HG03175 (cell line): ENCODE data around the gene PARVB.

ENCODE experiments used
- ATAC-seq: cut with Tn5 transposase; IDR thresholded peaks from one replicate; pipeline ENCODE4 v1.9.1; 2021; ENCODE audit warnings: mild to moderate bottlenecking, moderate library complexity; ENCODE audit not compliant: unreplicated experiment

The PARVB gene

GRCh38 chr22:44192816-44193534 lies 168.9 kb downstream of the PARVB start:
- ATAC-seq, result no peak

- no peak for ATAC-seq
Observed at GRCh38 chr22:44193535-44193891, 169.4 kb downstream of the PARVB start.

DNA sequence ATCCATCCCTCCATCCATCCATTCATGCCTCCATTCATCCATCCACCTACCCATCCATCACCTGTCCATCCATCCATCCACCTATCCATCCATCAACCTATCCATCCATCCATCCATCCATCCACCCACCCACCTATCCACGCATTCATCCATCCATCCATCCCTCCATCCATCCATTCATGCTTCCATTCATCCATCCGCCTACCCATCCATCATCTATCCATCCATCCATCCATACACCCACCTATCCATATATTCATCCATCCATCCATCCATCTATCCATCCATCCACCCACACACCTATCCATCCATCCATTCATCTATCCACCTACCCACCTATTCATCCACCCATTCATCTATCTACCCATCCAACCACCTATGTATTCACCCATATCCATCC lies 170.5 kb downstream of the PARVB start:
- ATAC-seq, result no peak

GRCh38 chr22:44195189-44195871 lies 171.2 kb downstream of the PARVB start:
- ATAC-seq, result no peak

DNA sequence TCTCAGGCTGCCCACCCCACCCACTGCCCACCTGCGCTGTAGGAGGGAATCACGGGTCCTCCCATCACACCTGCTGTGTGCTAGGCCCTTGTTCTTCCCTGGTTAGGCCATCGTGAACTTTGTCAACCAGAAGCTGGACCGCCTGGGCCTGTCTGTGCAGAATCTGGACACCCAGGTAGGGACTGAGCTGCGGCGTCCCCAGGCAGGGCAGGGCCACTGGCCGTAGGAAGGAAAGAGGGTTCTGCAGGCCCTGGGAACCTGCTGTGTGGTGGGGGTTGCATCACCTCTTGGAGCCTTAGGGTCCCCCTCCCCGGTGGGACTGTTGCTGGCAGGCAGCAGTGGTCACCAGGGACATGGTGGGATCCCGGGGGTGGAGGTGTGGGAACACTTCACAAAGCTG lies 172.1 kb downstream of the PARVB start:
- no peak for ATAC-seq

DNA sequence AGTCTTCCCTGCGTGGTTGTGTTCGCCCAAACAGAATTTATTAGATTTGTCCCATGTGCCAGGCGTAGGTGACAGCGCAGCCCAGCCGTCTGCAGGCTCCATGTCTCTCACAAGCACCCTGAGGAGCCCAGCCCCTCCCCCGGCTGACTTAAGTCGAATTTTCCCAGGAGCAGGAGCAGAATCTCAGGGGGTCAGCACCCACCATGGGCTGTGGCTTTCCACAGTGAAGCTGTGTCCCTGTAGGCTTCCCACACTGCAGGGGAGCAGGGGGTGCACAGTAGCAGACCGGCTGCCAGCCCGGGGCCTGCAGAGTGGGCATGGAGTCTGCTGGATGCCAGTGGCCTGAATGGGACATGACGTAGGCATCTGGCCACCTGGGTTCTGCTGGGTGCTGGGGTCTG lies 172.6 kb downstream of the PARVB start:
- ATAC-seq, result no peak

- ATAC-seq, result no peak
Observed at GRCh38 chr22:44197271-44197670, 173.2 kb downstream of the PARVB start.

GRCh38 chr22:44199164-44199563 lies 175.1 kb downstream of the PARVB start:
- no peak for ATAC-seq

- no peak for ATAC-seq
Observed at GRCh38 chr22:44199866-44200265, 175.8 kb downstream of the PARVB start.

DNA sequence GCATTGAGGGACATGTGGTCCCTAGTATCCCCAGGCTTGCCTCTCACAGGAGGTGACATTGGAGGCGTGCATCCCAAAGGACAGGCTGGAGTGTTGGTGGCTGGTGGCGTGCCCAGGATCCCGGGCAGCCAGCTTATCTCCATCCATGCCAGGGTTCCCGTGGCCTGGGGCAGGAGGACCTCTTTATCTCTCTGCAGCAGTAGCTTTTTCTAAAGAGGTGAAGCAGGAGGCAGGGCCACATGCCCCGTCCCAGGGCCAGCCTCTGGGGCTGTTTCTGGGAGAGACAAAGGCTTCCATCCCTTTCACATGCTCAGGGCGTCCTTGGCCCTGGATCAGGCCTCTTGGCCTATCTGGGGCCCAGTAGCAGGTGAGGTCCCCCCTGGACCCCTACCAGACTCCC lies 176.3 kb downstream of the PARVB start:
- ATAC-seq, result no peak

GRCh38 chr22:44200855-44201550 lies 176.9 kb downstream of the PARVB start:
- no peak for ATAC-seq

DNA sequence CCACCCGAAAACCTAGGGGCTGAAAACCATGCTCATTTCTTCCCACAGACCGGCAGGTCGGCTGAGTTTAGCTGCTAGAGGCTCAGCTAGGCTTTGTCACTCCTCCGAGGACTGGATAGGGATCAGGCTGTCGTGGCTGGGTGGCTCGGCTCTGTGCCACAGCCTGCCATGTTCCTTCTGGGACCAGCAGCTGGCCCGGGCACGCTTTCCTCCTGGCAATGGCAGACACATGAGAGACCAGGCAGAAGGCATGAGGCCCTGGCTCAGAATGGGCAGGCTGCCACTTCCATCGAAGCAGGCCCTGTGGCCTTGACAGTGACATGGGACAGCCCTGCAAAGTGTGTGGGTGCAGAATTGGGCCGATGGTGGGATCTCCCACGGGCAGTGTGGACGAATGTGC lies 177.6 kb downstream of the PARVB start:
- ATAC-seq, result no peak

DNA sequence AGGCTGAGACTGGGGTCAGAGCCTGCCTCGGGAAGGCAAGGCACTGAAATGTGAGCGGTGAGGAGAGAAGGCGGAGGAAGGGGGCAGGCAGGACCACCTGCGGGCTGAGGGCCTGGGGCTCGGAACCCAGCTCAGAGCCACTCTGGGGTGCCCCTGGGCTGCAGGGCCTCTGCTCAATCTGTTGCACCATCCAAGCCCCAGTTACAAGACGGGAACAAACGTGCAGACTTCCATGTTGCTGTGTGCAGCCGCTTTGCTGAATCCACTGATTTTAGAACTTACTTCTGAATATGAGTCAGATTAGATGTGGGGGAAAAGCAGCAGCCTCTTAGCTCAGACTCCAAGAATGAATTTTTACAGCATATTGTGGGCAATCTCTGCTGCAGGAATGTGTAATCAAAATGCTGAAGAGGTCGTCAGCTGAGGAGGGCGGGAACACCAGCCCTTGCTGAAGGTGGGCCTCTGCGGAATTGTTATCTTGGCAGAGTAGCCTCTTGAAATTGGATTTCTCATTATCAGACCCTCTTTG lies 178.2 kb downstream of the PARVB start:
- no peak for ATAC-seq

DNA sequence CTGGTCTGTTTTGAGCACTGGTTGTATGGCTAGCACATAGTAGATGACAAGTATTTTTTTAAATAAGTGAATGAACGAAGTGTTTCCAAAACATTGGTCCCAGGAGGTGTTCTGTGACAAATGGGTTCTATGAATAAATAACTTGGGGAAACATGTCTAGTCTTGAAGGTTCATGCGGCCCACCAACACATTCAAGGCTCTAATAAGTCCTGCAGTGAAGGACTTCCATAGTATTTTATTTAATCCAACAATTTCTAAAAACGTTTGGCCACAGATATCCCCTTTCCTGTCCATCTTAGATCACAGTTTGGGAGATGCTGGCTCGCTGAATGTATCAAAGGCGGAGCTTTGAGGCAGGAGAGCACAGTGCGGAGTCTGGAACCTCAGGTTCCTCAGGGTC lies 179.1 kb downstream of the PARVB start:
- no peak for ATAC-seq

GRCh38 chr22:44204739-44205515 lies 180.8 kb downstream of the PARVB start:
- ATAC-seq, result no peak

DNA sequence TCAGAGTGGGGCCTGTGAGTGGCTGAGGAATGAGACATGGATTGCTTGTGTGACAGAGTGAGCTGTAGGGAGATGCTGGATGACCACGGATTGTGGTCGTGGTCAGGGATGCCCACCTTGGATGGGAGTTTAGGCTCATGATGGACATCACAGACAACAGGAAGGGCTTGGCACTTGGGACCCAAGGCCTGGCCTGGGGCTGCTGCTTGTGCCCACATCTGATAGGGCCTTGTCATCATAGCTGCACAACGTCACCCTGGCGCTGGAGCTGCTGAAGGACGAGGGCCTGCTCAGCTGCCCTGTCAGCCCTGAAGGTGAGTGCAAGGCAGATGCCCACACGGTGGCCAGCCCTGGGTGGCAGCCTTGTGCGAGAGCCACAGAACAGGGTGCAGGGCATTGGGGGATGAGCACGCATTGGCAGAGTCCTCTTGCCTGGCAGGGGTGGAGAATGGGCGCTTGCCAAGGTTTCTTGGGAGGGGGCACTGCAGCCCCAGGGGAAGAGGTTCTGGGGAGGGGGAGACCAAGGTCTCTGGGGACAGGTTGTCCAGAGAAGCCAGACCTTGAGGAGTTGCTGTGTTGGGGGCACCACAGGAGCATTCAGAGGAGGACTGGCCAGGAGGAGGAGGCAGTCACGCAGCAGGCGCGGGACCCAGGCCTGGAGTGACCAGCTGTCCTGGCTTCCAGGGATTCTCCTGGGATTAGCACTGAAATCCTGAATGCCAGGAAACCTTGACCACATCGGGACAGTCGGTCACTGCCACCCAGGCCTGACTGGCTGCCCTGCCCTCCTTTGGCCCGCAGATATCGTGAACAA lies 181.6 kb downstream of the PARVB start:
- ATAC-seq, result no peak

DNA sequence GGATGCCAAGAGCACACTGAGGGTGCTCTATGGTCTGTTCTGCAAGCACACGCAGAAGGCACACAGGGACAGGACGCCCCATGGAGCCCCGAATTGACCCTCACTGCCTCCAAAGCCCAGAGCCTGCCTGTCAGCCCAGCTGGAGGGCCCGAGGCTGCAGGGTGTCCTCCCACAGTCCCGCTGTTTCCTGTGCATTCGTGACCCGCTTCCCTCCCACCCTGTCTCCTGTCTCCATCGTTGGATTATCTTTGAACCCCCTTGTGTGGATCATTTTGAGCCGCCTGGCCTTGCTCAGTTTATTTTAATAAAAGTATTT lies 182.2 kb downstream of the PARVB start:
- ATAC-seq, result no peak

DNA sequence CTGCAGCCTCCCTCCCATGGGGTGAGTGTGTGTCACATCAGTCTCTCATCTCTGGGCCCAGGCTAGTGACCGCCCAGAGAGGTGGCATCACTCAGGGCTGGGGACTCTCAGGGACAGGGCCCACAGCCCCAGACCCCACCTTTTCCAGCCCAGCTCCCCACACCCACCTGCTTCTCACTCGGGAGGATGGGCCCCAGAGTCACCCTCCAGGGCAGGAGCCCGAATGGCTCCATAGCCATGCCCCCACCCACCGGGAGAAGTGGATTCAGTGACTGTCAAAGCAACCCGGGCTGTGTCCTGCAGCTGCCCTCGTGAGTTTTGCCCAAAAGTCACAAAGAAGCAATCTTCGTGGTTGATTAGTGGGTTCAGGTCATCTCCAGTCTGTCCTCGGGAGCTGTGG lies 182.6 kb downstream of the PARVB start:
- no peak for ATAC-seq

DNA sequence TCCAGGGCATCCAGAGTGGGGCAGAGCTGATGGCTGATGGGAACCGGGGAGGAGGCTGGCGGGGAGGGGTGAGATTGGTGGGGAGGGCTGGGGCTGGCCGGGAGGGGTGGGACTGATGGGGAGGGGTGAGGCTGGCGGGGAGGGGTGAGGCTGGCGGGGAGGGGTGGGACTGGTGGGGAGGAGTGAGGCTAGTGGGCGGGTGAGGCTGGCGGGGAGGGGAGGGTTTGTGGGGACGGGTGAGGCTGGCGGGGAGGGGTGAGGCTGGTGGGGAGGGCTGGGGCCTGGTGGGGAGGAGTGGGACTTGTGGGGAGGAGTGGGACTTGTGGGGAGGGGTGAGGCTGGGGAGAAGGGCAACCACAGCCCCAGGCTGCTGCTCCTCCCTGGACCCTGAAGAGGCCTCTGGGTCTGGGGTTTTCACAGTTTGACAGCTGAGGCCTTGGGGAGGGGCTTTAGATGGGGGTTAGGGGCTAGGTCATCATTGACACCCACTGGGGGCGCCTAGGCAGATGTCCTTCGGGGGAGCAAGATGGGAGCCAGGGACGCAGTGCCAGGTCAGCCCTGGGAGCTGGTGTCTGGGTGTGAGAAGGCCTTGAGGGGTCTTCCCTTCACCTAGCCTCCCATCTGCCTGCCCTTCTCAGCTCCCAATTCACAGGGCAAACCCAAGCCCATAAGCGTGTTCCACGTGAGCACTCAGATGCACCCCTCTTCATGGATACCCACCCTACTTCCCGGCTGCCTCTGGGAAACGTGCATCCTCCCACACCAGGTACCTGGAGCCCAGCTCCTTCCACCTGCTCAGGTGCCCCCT lies 183.3 kb downstream of the PARVB start:
- ATAC-seq, result no peak

DNA sequence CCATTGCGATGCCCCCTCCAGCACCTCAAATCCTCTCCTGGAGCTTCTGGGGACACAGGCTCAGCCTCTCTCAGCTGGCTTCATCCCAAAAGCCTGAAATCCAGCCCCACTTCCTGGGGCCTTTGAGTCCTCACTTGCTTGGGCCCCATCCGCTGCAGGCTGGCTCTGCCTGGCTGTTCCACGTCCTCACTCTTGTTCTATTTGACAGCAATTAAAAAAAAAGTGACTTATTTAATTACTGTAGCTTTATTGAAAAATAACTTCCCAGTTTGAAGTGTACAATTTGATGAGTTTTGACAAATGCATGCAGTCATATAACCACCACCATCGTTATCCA lies 183.8 kb downstream of the PARVB start:
- no peak for ATAC-seq
